ENCODE results near the gene EPRS1.

The EPRS1 gene

GRCh38 chr1:220032911-220033310, 13.4 kb downstream of the EPRS1 start:
- no peak overlapping the region for H3K27ac ChIP-seq
- TF ChIP-seq CTCF (conservative IDR thresholded peaks at IDR 0.05; ENCODE audit: low read depth): no peak
- DNase-seq (ENCODE audit: low spot score): no peak
- ChIA-PET POLR2A (ENCODE audit: low non-redundant PET) (interaction anchor here (0.7 kb wide), 1 partner anchor 42 kb away, joined by 3 read pairs; no protein-coding TSS in a partner anchor), CTCF (interaction anchor here (0.6 kb wide), 1 partner anchor 8 kb away, joined by 3 read pairs; no protein-coding TSS in a partner anchor)

- no peak overlapping the region for H3K27ac ChIP-seq
- TF ChIP-seq CTCF (conservative IDR thresholded peaks at IDR 0.05; ENCODE audit: low read depth): no peak
- DNase-seq (ENCODE audit: low spot score): no peak
- ChIA-PET CTCF (interaction anchor here (0.7 kb wide), 1 partner anchor 236 kb away, joined by 6 read pairs; no protein-coding TSS in a partner anchor), POLR2A (ENCODE audit: low non-redundant PET) (no interaction called here)
Measured at GRCh38 chr1:220031287-220031686, 15.0 kb downstream of the EPRS1 start.

GRCh38 chr1:220028346-220028895, 17.9 kb downstream of the EPRS1 start:
- ChIA-PET CTCF (interaction anchor here (0.6 kb wide), 2 partner anchors 11 to 16 kb away, joined by 3 read pairs; no protein-coding TSS in a partner anchor), POLR2A (ENCODE audit: low non-redundant PET) (no interaction called here)
- no peak overlapping the region for H3K27ac ChIP-seq
- DNase-seq (ENCODE audit: low spot score): no peak
- TF ChIP-seq CTCF (conservative IDR thresholded peaks at IDR 0.05; ENCODE audit: low read depth): no peak

- CTCF ChIA-PET: interaction anchor here (0.7 kb wide), 1 partner anchor 58 kb away, joined by 3 read pairs; no protein-coding TSS in a partner anchor
- no peak for TF ChIP-seq CTCF (conservative IDR thresholded peaks at IDR 0.05; ENCODE audit: low read depth)
- H3K27ac ChIP-seq: no peak overlapping the region
- DNase-seq (ENCODE audit: low spot score): no peak
- POLR2A ChIA-PET (ENCODE audit: low non-redundant PET): no interaction called here
Measured at GRCh38 chr1:220019071-220019470, 27.2 kb downstream of the EPRS1 start.

DNA sequence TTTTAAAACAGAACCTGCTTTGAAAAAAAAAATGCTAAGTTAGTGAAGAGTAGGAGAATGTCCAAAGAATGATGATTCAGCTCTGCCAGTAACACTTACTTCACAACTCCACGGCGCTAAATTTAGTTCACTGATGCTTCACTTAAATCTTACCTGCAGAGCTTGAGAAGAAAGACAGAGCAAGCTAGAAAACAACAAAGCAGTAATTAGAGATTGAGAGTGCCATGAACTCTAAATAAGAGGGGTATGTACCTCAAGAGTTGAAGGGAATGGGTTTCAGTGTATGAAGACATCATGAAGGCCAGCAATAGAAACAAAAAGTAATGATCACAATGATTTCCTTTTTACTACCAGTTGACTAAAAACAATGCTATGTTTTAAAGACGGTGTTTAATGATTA, 32.8 kb downstream of the EPRS1 start:
- TF ChIP-seq CTCF (conservative IDR thresholded peaks at IDR 0.05; ENCODE audit: low read depth): no peak
- DNase-seq (ENCODE audit: low spot score): no peak
- ChIA-PET POLR2A (ENCODE audit: low non-redundant PET) (no interaction called here), CTCF (interaction anchor here (0.6 to 2.1 kb wide), 3 partner anchors 11 to 68 kb away, joined by 3 to 8 read pairs (median 7); no protein-coding TSS in a partner anchor)
- no peak overlapping the region for H3K27ac ChIP-seq

DNA sequence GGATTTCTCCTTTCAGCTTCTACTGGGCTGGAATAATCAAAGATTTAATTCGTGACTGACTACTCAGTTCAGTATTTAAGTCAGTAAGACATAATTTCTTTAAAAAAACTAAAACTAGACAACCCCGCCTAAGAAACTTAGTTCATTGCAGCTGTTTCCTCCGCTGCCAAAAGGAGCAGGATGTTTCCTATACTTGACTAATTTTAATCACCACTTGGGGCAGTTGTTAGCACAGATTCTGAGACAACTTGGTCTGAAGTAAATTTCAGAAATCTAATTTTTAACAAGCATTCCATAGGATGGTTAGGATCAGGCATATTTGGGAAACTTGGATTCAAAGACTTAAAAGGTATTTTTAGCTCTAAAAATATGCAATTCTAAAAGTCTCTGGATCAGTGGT, 34.0 kb downstream of the EPRS1 start:
- CTCF ChIA-PET: interaction anchor here (0.6 to 2.1 kb wide), 11 partner anchors 11 to 764 kb away, joined by 3 to 8 read pairs (median 4); no protein-coding TSS in a partner anchor
- H3K27ac ChIP-seq: no peak overlapping the region
- no peak for TF ChIP-seq CTCF (conservative IDR thresholded peaks at IDR 0.05; ENCODE audit: low read depth)
- POLR2A ChIA-PET (ENCODE audit: low non-redundant PET): interaction anchor here (0.6 kb wide), 1 partner anchor 21 kb away, joined by 3 read pairs; no protein-coding TSS in a partner anchor
- no peak for DNase-seq (ENCODE audit: low spot score)

Measured in RWPE1 (cell line).